ENCODE measurements around the gene SNTG2.

GRCh38 chr2:1313240-1313924, 362.7 kb downstream of the SNTG2 start:
- no peak for TF ChIP-seq CTCF (IDR thresholded peaks at IDR 0.05)
- TF ChIP-seq POLR2A (IDR thresholded peaks at IDR 0.05): no peak
